ENCODE data around the gene DYRK3.

The DYRK3 gene

GRCh38 chr1:206635080-206635977, at the start of gene DYRK3:
Gene DYRK3, plus strand, starts transcription at chr1:206635536. Its CDS starts 168 bp downstream, at chr1:206635704.
- H3K36me3 ChIP-seq = peaks cover 26% of the 10 kb centered on the region
- H3K4me3 ChIP-seq = peak within 1 kb of the TSS; percentile 92
- H3K4me2 ChIP-seq = peak within 1 kb of the TSS; percentile 95
- no peak for TF ChIP-seq Cebpa-rat (IDR thresholded peaks at IDR 0.05)
- no peaks in the 10 kb centered on the region for H3K9me3 ChIP-seq
- peak within 1 kb of the TSS; percentile 91 for H3K9ac ChIP-seq
- H3K27me3 ChIP-seq = no peaks in the 10 kb centered on the region
- H3K27ac ChIP-seq = peak within 1 kb of the TSS; percentile 90
- H3K4me1 ChIP-seq = peaks cover 74% of the 10 kb centered on the region
- H4K20me1 ChIP-seq = peaks cover 46% of the 10 kb centered on the region

- Histone ChIP-seq H3K4me2 (no peak overlapping the region), H3K4me1 (peaks cover 19% of the 10 kb centered on the region), H3K4me3 (no peak overlapping the region), H3K9ac (no peak overlapping the region), H3K27ac (no peak overlapping the region), H4K20me1 (peaks cover 91% of the 10 kb centered on the region), H3K27me3 (no peaks in the 10 kb centered on the region), H3K9me3 (no peaks in the 10 kb centered on the region), H3K36me3 (peaks cover 99% of the 10 kb centered on the region)
- no peak for TF ChIP-seq Cebpa-rat (IDR thresholded peaks at IDR 0.05)
Observed at GRCh38 chr1:206586501-206587445, 48.6 kb upstream of the DYRK3 start.

GRCh38 chr1:206587904-206588303, 47.4 kb upstream of the DYRK3 start:
- Histone ChIP-seq H3K4me3 (no peak overlapping the region), H3K36me3 (peaks cover 100% of the 10 kb centered on the region), H3K27me3 (no peaks in the 10 kb centered on the region), H3K9ac (no peak overlapping the region), H3K4me1 (peaks cover 8% of the 10 kb centered on the region), H3K4me2 (no peak overlapping the region), H3K9me3 (no peaks in the 10 kb centered on the region), H4K20me1 (peaks cover 91% of the 10 kb centered on the region), H3K27ac (no peak overlapping the region)
- no peak for TF ChIP-seq Cebpa-rat (IDR thresholded peaks at IDR 0.05)

- Histone ChIP-seq H3K4me2 (no peak overlapping the region), H3K4me1 (peaks cover 2% of the 10 kb centered on the region), H3K27ac (no peak overlapping the region), H3K36me3 (peaks cover 100% of the 10 kb centered on the region), H3K9me3 (no peaks in the 10 kb centered on the region), H4K20me1 (peaks cover 86% of the 10 kb centered on the region), H3K9ac (no peak overlapping the region), H3K4me3 (no peak overlapping the region), H3K27me3 (no peaks in the 10 kb centered on the region)
- no peak for TF ChIP-seq Cebpa-rat (IDR thresholded peaks at IDR 0.05)
Observed at GRCh38 chr1:206588492-206588891, 46.8 kb upstream of the DYRK3 start.

GRCh38 chr1:206589206-206589605, 46.1 kb upstream of the DYRK3 start:
- no peak for TF ChIP-seq Cebpa-rat (IDR thresholded peaks at IDR 0.05)
- Histone ChIP-seq H3K36me3 (peaks cover 99% of the 10 kb centered on the region), H3K9me3 (no peaks in the 10 kb centered on the region), H3K9ac (no peak overlapping the region), H3K27me3 (no peaks in the 10 kb centered on the region), H3K4me1 (no peaks in the 10 kb centered on the region), H4K20me1 (peaks cover 85% of the 10 kb centered on the region), H3K4me3 (no peak overlapping the region), H3K4me2 (no peak overlapping the region), H3K27ac (no peak overlapping the region)

- peaks cover 75% of the 10 kb centered on the region for H4K20me1 ChIP-seq
Observed at GRCh38 chr1:206590025-206590758, 45.1 kb upstream of the DYRK3 start.

GRCh38 chr1:206591226-206591625, 44.1 kb upstream of the DYRK3 start:
- no peak for TF ChIP-seq Cebpa-rat (IDR thresholded peaks at IDR 0.05)
- no peak overlapping the region for H3K9ac ChIP-seq
- H3K27ac ChIP-seq = no peak overlapping the region
- no peaks in the 10 kb centered on the region for H3K27me3 ChIP-seq
- H3K4me2 ChIP-seq = no peak overlapping the region
- H3K4me1 ChIP-seq = no peaks in the 10 kb centered on the region
- H4K20me1 ChIP-seq = peaks cover 65% of the 10 kb centered on the region
- peaks cover 98% of the 10 kb centered on the region for H3K36me3 ChIP-seq
- H3K4me3 ChIP-seq = no peak overlapping the region
- no peaks in the 10 kb centered on the region for H3K9me3 ChIP-seq

More at GRCh38 chr1:206590025-206590758, 45.1 kb upstream of the DYRK3 start:
- Histone ChIP-seq H3K4me2 (no peak overlapping the region), H3K9me3 (no peaks in the 10 kb centered on the region), H3K27me3 (no peaks in the 10 kb centered on the region), H3K4me1 (no peaks in the 10 kb centered on the region), H3K36me3 (peaks cover 98% of the 10 kb centered on the region), H3K4me3 (no peak overlapping the region), H3K9ac (no peak overlapping the region), H3K27ac (no peak overlapping the region)
- no peak for TF ChIP-seq Cebpa-rat (IDR thresholded peaks at IDR 0.05)

GRCh38 chr1:206591696-206592095, 43.6 kb upstream of the DYRK3 start:
- Histone ChIP-seq H4K20me1 (peaks cover 60% of the 10 kb centered on the region), H3K4me1 (no peaks in the 10 kb centered on the region), H3K9me3 (no peaks in the 10 kb centered on the region), H3K4me3 (no peak overlapping the region), H3K27ac (no peak overlapping the region), H3K4me2 (no peak overlapping the region), H3K27me3 (no peaks in the 10 kb centered on the region), H3K9ac (no peak overlapping the region), H3K36me3 (peaks cover 98% of the 10 kb centered on the region)
- TF ChIP-seq Cebpa-rat (IDR thresholded peaks at IDR 0.05) = no peak

GRCh38 chr1:206593351-206593925, 41.9 kb upstream of the DYRK3 start:
- no peak overlapping the region for H3K9ac ChIP-seq
- H3K4me1 ChIP-seq = no peaks in the 10 kb centered on the region
- no peak overlapping the region for H3K27ac ChIP-seq
- H3K4me2 ChIP-seq = no peak overlapping the region
- no peaks in the 10 kb centered on the region for H3K27me3 ChIP-seq
- no peak for TF ChIP-seq Cebpa-rat (IDR thresholded peaks at IDR 0.05)
- H3K36me3 ChIP-seq = peaks cover 98% of the 10 kb centered on the region
- no peak overlapping the region for H3K4me3 ChIP-seq
- H4K20me1 ChIP-seq = peaks cover 43% of the 10 kb centered on the region
- H3K9me3 ChIP-seq = no peaks in the 10 kb centered on the region

Data from BLaER1 (cell line).